NCI-H1092 (cell line): ENCODE measurements around the gene GRP.

ENCODE experiments used
- DNase-seq: peaks from one replicate; lab custom pipeline; 2025; lab: John Stamatoyannopoulos, UW

GRP gene

GRCh38 chr18:59267503-59268126 lies 47.7 kb downstream of the GRP start:
- DNase-seq: no peak

GRCh38 chr18:59268127-59268720 lies 48.3 kb downstream of the GRP start:
- DNase-seq: no peak

GRCh38 chr18:59268721-59269562 lies 49.0 kb downstream of the GRP start:
- peak; percentile 59 for DNase-seq

GRCh38 chr18:59269563-59270119 lies 49.7 kb downstream of the GRP start:
- no peak for DNase-seq

GRCh38 chr18:59270689-59271257 lies 50.8 kb downstream of the GRP start:
- DNase-seq: no peak

GRCh38 chr18:59271606-59272220 lies 51.8 kb downstream of the GRP start:
- DNase-seq: no peak

GRCh38 chr18:59272221-59272888 lies 52.4 kb downstream of the GRP start:
- DNase-seq: no peak

GRCh38 chr18:59272891-59273758 lies 53.2 kb downstream of the GRP start, which contains the start of gene RAX:
Gene RAX, minus strand, starts transcription at chr18:59273454. Its CDS starts 248 bp downstream, at chr18:59273206.
- no peak for DNase-seq

- DNase-seq: no peak
Measured at GRCh38 chr18:59273759-59274532, 54.0 kb downstream of the GRP start.

- no peak for DNase-seq
Measured at GRCh38 chr18:59274533-59274928, 54.6 kb downstream of the GRP start.

GRCh38 chr18:59275406-59275949 lies 55.5 kb downstream of the GRP start:
- DNase-seq: no peak

- DNase-seq: no peak
Measured at GRCh38 chr18:59276047-59276446, 56.1 kb downstream of the GRP start.

GRCh38 chr18:59278793-59279192 lies 58.8 kb downstream of the GRP start:
- DNase-seq: no peak

GRCh38 chr18:59279193-59279592 lies 59.2 kb downstream of the GRP start:
- no peak for DNase-seq

GRCh38 chr18:59279722-59280121 lies 59.8 kb downstream of the GRP start:
- DNase-seq: no peak
